ENCODE measurements around the gene MBD1.
A peak's percentile ranks its signal among the peaks of the same experiment; 100 is the strongest.
"Not testable (repeated sequence)": the region's sequence is repeated elsewhere in the genome, so short reads cannot be mapped to it uniquely, and the experiment has no call there.

Gene MBD1

DNA sequence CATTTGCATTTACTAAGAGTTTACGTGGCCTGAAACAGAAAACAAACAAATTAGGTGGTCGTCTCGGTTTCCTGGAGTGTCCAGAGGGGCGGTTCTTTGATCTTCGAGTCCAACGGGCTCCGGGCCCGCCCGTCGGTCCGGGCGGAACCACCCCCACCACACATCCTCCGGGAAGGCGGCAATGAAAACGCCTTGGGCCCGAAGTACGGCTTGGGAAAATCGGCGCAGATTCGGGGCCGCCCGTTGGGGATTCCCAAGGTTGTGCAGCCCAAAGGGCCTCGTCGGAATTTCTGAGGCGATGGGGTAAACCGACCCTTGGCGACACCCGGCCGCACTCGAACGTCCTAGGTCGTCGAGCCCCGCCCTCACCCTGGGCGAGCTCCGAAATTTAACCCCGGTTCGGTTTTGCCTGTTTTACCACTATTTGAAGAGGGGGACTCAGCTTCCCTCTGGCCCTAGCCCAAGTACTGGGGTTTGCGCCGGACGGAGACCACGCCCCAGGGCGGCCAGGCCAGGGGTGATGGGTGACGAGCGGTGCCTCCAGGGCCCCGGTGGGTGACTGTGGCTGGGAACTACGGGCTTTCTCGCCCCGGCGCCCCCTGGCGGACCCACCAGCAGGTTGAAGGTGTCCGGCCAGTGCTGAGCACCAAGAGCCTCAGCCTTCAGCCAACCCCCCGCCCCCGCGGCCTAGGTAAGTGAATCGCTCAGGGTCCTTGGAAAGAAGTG is 13.1 kb downstream of the MBD1 start:
- TF ChIP-seq, protein P1, sequence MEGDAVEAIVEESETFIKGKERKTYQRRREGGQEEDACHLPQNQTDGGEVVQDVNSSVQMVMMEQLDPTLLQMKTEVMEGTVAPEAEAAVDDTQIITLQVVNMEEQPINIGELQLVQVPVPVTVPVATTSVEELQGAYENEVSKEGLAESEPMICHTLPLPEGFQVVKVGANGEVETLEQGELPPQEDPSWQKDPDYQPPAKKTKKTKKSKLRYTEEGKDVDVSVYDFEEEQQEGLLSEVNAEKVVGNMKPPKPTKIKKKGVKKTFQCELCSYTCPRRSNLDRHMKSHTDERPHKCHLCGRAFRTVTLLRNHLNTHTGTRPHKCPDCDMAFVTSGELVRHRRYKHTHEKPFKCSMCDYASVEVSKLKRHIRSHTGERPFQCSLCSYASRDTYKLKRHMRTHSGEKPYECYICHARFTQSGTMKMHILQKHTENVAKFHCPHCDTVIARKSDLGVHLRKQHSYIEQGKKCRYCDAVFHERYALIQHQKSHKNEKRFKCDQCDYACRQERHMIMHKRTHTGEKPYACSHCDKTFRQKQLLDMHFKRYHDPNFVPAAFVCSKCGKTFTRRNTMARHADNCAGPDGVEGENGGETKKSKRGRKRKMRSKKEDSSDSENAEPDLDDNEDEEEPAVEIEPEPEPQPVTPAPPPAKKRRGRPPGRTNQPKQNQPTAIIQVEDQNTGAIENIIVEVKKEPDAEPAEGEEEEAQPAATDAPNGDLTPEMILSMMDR (IDR thresholded peaks at IDR 0.05; ENCODE audit: insufficient read depth, missing control alignments) = peak; percentile 5
- DNase-seq (ENCODE audit: insufficient read length, low spot score) (no peak), FAIRE-seq (no peak)

DNA sequence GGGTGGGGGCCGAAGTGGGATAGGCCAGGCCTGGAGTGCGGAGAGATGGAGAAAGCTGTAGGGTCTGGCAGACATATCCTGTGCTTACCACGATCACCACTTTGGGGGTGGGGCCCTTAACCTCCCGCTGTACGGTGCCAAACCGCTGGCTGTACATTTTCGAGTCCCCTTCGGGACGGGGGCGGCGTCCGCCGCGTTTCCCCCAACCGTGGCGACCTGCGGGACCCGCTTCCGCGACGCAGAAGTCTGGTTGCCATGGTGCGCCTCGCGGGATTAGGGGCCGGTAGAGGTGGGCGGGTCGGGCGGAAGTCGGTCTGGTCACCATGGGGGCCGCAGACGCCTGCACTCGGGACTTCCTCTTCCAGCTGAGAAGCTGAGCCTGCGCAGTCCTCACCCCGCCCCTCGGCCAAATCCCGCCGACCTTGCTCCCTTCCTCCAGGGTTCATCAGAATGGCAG is 15.0 kb downstream of the MBD1 start, which contains the start of gene CFAP53:
CFAP53 (minus strand) TSS at position 248 of the 457 bp plus-strand sequence; CDS start at position 157, 91 bp downstream.
- DNase-seq (ENCODE audit: insufficient read length, low spot score) (peak; percentile 99), FAIRE-seq (peak; percentile 21)
- TF ChIP-seq, protein P1 (IDR thresholded peaks at IDR 0.05; ENCODE audit: insufficient read depth, missing control alignments) = no peak

DNA sequence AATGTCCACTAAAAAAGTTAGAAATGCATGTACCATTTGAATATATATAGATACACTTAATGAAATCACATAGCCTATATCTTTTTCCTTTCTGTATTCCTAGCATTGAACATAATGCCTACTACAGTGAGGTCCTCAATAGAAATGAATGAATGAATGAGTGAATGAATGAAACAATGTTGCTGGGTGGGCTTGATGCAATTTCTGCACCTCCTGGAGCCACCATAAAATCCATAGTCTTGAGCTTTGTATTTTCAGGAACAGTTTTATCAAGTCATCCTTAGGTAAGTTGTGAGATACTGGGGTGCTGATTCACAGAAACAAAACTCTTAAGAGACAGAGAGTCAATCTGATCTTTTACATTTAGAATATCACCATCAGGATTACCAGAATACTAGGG is 18.3 kb downstream of the MBD1 start:
- FAIRE-seq (no peak), DNase-seq (ENCODE audit: insufficient read length, low spot score) (no peak)

DNA sequence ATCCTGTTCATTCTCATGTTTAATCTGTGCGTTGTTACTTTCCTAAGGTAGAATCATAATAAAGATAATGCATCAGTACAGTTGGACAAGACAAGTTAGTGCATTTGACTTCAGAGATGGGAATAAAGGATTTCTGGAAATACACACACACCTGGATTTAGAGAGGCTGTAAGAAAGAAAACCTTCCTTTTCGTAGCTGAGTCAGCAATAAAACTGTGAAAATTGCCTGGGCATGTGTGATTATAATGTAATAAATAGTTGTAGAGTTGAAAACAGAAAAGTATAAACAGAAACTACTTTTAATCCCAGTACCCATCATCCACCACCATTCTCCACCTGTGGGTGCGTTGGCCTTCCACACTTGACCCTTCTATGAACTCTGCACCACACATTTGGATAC is 30.4 kb downstream of the MBD1 start:
- FAIRE-seq (no peak), DNase-seq (ENCODE audit: insufficient read length, low spot score) (no peak)
- TF ChIP-seq, protein P1 (IDR thresholded peaks at IDR 0.05; ENCODE audit: insufficient read depth, missing control alignments) = no peak

More for the DNA sequence above, 18.3 kb downstream of the MBD1 start:
- TF ChIP-seq, protein P1 (IDR thresholded peaks at IDR 0.05; ENCODE audit: insufficient read depth, missing control alignments) = no peak

DNA sequence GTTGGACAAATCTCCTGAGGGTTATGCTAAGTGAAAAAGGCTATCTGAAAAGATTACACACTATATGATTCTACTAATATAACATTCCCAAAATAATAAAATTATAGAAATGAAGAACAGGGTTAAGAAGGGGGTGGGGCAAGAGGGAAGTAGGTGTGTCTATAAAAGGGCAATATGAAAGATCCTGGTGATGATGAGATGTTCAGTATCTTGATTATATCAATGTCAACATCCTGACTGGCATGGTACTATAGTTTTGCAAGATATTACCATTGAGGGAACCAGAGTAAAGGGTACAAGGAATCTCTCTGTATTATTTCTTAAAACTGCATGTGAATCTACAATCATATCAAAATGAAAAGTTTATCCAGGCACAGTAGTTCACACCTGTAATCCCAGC is 31.7 kb downstream of the MBD1 start:
- TF ChIP-seq, protein P1 (IDR thresholded peaks at IDR 0.05; ENCODE audit: insufficient read depth, missing control alignments) = no peak
- no peak for FAIRE-seq

DNA sequence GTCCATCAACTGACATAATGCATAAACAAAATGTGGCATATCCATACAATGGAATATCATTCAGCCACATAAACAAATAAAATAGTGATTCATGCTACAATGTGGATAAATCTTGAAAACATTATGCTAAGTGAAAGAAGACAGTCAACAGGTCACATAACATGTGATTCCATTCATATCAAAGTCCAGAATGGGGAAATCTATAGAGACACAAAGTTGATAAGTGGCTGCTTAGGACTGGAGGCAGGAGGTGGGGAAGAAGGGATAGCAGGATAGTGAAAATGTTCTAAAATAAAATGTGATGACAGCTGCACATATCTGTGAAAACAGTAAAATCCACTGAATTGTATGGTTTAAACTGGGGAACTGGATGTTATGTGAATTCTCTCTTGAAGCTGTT is 33.8 kb downstream of the MBD1 start:
- no peak for DNase-seq (ENCODE audit: insufficient read length, low spot score)
- TF ChIP-seq, protein P1 (IDR thresholded peaks at IDR 0.05; ENCODE audit: insufficient read depth, missing control alignments) = no peak
- FAIRE-seq = no peak

More for the DNA sequence above, 31.7 kb downstream of the MBD1 start:
- no peak for DNase-seq (ENCODE audit: insufficient read length, low spot score)

DNA sequence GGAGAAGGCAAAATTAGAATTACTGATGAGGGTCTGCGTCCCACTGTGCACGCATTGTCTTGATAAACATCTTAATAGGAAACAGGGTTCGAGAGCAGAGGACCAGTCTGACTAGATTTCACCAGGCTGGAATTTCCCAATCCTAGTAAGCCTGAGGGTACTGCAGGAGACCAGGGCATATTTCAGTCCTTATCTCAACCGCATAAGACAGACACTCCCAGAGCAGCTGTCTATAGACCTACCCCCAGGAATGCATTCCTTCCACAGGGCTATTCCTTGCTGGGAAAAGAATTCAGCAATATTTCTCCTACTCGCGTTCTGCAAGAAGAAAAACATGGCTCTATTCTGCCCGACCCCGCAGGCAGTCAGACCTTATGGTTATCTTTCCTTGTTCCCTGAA is 39.6 kb downstream of the MBD1 start:
- DNase-seq (ENCODE audit: insufficient read length, low spot score); FAIRE-seq: not testable (repeated sequence)
